Choroid plexus epithelial cell (primary cell): ENCODE data around the gene SERGEF.

Experiments
- DNase-seq: peaks from one replicate; pipeline ENCODE4 v3.0.0-alpha.2; 2010; ENCODE audit warnings: low read depth
- H3K4me3 ChIP-seq: 2 replicates; pipeline ENCODE4 v1.5.1; 2011; ENCODE audit warnings: low read depth, mild to moderate bottlenecking, control low read depth, low read length, moderate library complexity
- TF ChIP-seq, protein P1 (sequence below): conservative IDR thresholded peaks from 2 replicates; pipeline ENCODE4 v1.5.1; 2011; ENCODE audit warnings: low read depth, mild to moderate bottlenecking, control low read depth, inconsistent platforms, low read length, moderate library complexity

Gene SERGEF

DNA sequence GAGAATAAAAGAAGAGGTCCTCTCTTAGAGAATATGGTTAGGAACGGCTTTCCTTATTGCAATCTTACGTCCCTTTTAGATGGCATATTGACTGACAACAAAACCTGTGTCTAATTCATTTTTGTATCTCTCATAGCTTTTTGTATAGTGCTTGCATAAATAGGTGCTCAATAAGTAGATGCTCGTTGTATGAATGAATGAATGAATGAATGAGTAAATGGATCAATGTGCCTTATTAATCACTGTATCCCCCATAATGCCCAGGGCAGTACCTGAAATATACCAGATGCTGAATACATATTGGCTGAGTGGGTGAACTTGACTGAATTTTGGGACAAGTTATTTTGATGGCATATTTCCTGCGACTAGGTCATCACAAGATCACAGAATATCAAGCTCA lies 97.9 kb downstream of the SERGEF start:
- no peak for DNase-seq
- H3K4me3 ChIP-seq, result no peak overlapping the region
- TF ChIP-seq, protein P1, sequence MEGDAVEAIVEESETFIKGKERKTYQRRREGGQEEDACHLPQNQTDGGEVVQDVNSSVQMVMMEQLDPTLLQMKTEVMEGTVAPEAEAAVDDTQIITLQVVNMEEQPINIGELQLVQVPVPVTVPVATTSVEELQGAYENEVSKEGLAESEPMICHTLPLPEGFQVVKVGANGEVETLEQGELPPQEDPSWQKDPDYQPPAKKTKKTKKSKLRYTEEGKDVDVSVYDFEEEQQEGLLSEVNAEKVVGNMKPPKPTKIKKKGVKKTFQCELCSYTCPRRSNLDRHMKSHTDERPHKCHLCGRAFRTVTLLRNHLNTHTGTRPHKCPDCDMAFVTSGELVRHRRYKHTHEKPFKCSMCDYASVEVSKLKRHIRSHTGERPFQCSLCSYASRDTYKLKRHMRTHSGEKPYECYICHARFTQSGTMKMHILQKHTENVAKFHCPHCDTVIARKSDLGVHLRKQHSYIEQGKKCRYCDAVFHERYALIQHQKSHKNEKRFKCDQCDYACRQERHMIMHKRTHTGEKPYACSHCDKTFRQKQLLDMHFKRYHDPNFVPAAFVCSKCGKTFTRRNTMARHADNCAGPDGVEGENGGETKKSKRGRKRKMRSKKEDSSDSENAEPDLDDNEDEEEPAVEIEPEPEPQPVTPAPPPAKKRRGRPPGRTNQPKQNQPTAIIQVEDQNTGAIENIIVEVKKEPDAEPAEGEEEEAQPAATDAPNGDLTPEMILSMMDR, result no peak

DNA sequence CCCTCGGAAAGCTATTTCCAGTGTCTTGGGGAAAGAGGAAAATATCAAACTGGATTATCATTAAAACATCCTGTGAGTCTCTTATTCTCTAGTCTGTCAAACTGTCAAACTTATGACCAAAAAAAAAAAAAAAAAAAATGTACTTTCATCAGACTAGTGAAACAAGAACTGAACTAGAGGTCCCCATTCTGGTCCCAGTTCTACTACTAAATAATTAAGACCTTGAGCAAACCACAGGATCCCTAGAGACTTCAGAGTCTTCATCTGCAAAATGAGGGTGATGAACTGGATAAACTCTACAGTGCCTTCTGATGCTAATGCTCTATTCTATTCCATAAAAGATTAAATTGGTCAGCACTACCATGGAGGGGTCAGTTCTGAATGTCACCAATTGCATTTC lies 105.8 kb downstream of the SERGEF start:
- TF ChIP-seq, protein P1, result no peak
- H3K4me3 ChIP-seq, result no peak overlapping the region
- DNase-seq, result no peak

DNA sequence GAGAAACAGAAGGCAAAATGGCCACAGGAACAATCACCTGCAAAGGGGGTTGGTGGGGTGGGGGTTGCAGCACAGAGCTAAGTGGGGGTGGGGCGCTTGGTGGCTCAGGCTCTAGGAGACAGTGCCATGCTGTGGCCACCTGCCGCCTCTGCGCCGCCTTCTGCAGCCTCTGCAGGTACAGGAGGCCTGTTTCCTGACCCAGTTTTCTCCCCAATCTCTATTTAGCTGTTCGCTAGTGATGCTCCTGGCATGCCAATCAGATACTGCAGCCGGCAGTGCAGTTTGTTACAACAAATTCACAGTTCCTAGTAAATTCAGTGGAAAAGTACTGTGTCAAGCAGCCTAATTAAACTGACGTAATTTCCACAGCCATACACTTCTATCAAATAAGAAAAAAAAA lies 106.4 kb downstream of the SERGEF start:
- no peak for DNase-seq
- H3K4me3 ChIP-seq, result no peak overlapping the region
- TF ChIP-seq, protein P1, result peak; percentile 28

DNA sequence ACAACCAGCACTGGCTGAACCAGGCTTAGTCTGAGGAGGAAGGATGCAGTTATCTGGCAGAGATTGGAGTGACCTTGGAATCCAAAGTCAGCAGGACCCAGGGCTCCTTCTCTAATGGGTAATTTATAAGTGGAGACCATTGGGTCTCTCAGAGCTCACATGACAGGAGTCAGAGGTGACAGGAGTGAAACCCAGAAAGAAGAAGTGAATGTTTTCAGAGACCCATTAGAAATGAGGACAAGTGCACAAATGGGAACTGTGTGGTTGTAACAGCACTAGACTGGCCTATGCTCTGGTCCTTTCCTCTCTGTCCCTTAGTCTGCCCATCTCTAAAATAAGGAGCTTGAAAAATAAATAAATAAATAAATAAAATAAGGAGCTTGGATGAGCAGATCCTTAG lies 107.4 kb downstream of the SERGEF start:
- no peak for DNase-seq

DNA sequence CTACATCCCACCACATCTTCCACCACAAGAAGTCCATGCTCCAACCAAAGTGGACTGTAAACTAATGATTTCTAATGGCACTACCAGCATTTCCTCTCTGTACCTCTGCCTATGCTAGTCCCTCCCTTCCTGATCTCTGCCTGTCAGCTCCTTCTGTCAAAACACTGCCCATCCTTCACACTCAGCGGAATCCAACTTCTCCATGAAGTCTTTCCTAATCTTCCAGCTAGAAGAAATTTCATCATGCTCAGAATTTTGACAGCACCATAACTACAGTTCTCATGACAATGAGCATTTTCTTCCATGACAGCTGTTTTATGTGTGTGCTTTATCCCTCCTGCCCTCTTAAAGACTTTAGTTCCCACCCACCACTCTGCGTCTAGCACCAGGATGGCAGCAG lies 111.4 kb downstream of the SERGEF start:
- DNase-seq, result no peak
- H3K4me3 ChIP-seq, result no peak overlapping the region
- TF ChIP-seq, protein P1, result no peak

More for the DNA sequence above, 107.4 kb downstream of the SERGEF start:
- no peak overlapping the region for H3K4me3 ChIP-seq
- TF ChIP-seq, protein P1, result no peak

DNA sequence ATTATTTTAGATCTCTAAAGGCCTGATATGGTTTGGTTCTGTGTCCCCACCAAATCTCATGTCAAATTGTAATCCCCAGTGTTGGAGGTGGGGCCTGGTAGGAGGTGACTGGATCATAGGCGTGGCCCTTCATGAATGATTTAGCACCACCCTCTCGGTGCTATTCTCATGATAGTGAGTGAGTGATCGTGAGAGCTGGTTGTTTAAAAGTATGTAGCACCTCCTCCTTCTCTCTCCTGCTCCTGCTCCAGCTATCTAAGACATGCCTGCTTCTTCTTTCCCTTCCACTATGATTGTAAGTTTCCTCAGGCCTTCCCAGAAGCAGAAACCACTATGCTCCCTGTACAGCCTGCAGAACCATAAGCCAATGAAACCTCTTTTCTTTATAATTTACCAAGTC lies 114.1 kb downstream of the SERGEF start:
- no peak for DNase-seq
- H3K4me3 ChIP-seq, result no peak overlapping the region
- TF ChIP-seq, protein P1, result no peak

DNA sequence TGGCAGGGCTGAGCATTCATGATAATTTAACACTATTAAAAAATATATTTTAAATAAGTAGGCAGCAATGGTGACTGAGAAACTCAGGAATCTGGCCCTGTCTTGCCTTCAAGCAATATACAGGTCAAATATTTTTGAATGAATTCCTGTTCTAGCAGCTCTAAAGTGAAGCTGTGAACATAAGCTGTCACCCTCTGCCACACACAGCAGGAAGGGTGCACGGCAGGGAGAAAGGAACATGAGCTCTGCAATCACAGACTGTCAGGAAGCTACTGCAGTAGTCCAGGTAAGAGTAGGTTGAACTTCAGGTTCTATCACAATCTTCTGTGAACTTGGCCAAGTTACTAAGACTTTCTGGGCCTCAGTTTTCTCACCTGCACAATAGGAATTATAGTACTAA lies 114.8 kb downstream of the SERGEF start:
- TF ChIP-seq, protein P1, result no peak
- no peak for DNase-seq
- H3K4me3 ChIP-seq, result no peak overlapping the region
